Stimulated activated naive CD8-positive, alpha-beta T cell treated with anti-CD3 and anti-CD28 coated beads, Interleukin-15, Interleukin-2, amounts not matched to agents 100 ng/mL and 50 ng/mL, for 24 hours (primary cell): ENCODE data around the gene SGCG.
"Not testable (repeated sequence)": the region's sequence is repeated elsewhere in the genome, so short reads cannot be mapped to it uniquely, and the experiment has no call there.

ENCODE experiments used
- H3K27ac Mint-ChIP-seq: one replicate; pipeline ENCODE4 v1.8.0; 2021; ENCODE audit warnings: mild to moderate bottlenecking, mixed read lengths
- H3K27me3 Mint-ChIP-seq: one replicate; pipeline ENCODE4 v1.8.0; 2021; ENCODE audit warnings: mixed read lengths
- H3K36me3 Mint-ChIP-seq: one replicate; pipeline ENCODE4 v1.8.0; 2021; ENCODE audit warnings: low read depth, mixed read lengths
- H3K4me1 Mint-ChIP-seq: one replicate; pipeline ENCODE4 v1.8.0; 2021; ENCODE audit warnings: low read depth, mixed read lengths
- H3K4me3 Mint-ChIP-seq: one replicate; pipeline ENCODE4 v1.8.0; 2021; ENCODE audit warnings: mild to moderate bottlenecking, mixed read lengths
- H3K9me3 Mint-ChIP-seq: one replicate; pipeline ENCODE4 v1.8.0; 2021; ENCODE audit warnings: mixed read lengths

Gene SGCG

GRCh38 chr13:23180711-23181110, at the start of gene SGCG:
Gene SGCG, plus strand, starts transcription at chr13:23180979. Its CDS starts 22,716 bp downstream, at chr13:23203695.
- peaks cover 8% of the 10 kb centered on the region for H3K9me3 Mint-ChIP-seq
- no peaks in the 10 kb centered on the region for H3K4me1 Mint-ChIP-seq
- no peak within 1 kb of the TSS for H3K27ac Mint-ChIP-seq
- H3K27me3 Mint-ChIP-seq, result no peaks in the 10 kb centered on the region
- H3K4me3 Mint-ChIP-seq, result no peak within 1 kb of the TSS
- H3K36me3 Mint-ChIP-seq, result no peaks in the 10 kb centered on the region

- H3K27me3 Mint-ChIP-seq, result no peaks in the 10 kb centered on the region
- H3K27ac Mint-ChIP-seq, result no peak overlapping the region
- H3K4me1 Mint-ChIP-seq, result no peaks in the 10 kb centered on the region
- H3K36me3 Mint-ChIP-seq, result no peaks in the 10 kb centered on the region
- no peak overlapping the region for H3K4me3 Mint-ChIP-seq
- H3K9me3 Mint-ChIP-seq, result no peaks in the 10 kb centered on the region
Measured at GRCh38 chr13:23134542-23134941, 46.2 kb upstream of the SGCG start.

GRCh38 chr13:23140492-23140891, 40.3 kb upstream of the SGCG start:
- Mint-ChIP-seq H3K27ac (no peak overlapping the region), H3K4me3 (no peak overlapping the region), H3K4me1 (no peaks in the 10 kb centered on the region), H3K9me3 (no peaks in the 10 kb centered on the region), H3K36me3 (no peaks in the 10 kb centered on the region), H3K27me3 (peaks cover 6% of the 10 kb centered on the region)

- Mint-ChIP-seq H3K27ac (no peak overlapping the region), H3K4me1 (no peaks in the 10 kb centered on the region), H3K4me3 (no peak overlapping the region), H3K36me3 (no peaks in the 10 kb centered on the region), H3K27me3 (peaks cover 6% of the 10 kb centered on the region), H3K9me3 (no peaks in the 10 kb centered on the region)
Measured at GRCh38 chr13:23141964-23142363, 38.8 kb upstream of the SGCG start.

- H3K27ac Mint-ChIP-seq, H3K36me3 Mint-ChIP-seq, H3K4me3 Mint-ChIP-seq, H3K9me3 Mint-ChIP-seq, H3K27me3 Mint-ChIP-seq, H3K4me1 Mint-ChIP-seq: not testable (repeated sequence)
Measured at GRCh38 chr13:23142607-23143006, 38.2 kb upstream of the SGCG start.

- no peaks in the 10 kb centered on the region for H3K9me3 Mint-ChIP-seq
- no peaks in the 10 kb centered on the region for H3K36me3 Mint-ChIP-seq
- no peak overlapping the region for H3K4me3 Mint-ChIP-seq
- H3K27ac Mint-ChIP-seq, result no peak overlapping the region
- no peaks in the 10 kb centered on the region for H3K4me1 Mint-ChIP-seq
- H3K27me3 Mint-ChIP-seq, result peaks cover 6% of the 10 kb centered on the region
Measured at GRCh38 chr13:23144431-23144830, 36.3 kb upstream of the SGCG start.

GRCh38 chr13:23146006-23146405, 34.8 kb upstream of the SGCG start:
- Mint-ChIP-seq H3K4me3 (no peak overlapping the region), H3K27me3 (peaks cover 6% of the 10 kb centered on the region), H3K27ac (no peak overlapping the region), H3K36me3 (no peaks in the 10 kb centered on the region), H3K4me1 (no peaks in the 10 kb centered on the region), H3K9me3 (no peaks in the 10 kb centered on the region)

GRCh38 chr13:23146811-23147625, 33.8 kb upstream of the SGCG start:
- no peaks in the 10 kb centered on the region for H3K36me3 Mint-ChIP-seq
- H3K9me3 Mint-ChIP-seq, result no peaks in the 10 kb centered on the region
- no peak overlapping the region for H3K4me3 Mint-ChIP-seq
- H3K27me3 Mint-ChIP-seq, result peaks cover 6% of the 10 kb centered on the region
- no peaks in the 10 kb centered on the region for H3K4me1 Mint-ChIP-seq
- no peak overlapping the region for H3K27ac Mint-ChIP-seq

GRCh38 chr13:23147827-23148226, 33.0 kb upstream of the SGCG start:
- H3K9me3 Mint-ChIP-seq, result no peaks in the 10 kb centered on the region
- no peak overlapping the region for H3K4me3 Mint-ChIP-seq
- peaks cover 6% of the 10 kb centered on the region for H3K27me3 Mint-ChIP-seq
- H3K36me3 Mint-ChIP-seq, result no peaks in the 10 kb centered on the region
- H3K27ac Mint-ChIP-seq, result no peak overlapping the region
- no peaks in the 10 kb centered on the region for H3K4me1 Mint-ChIP-seq

- Mint-ChIP-seq H3K9me3 (peaks cover 8% of the 10 kb centered on the region), H3K27ac (no peak overlapping the region), H3K4me1 (peaks cover 6% of the 10 kb centered on the region), H3K36me3 (no peaks in the 10 kb centered on the region), H3K4me3 (no peak overlapping the region), H3K27me3 (peaks cover 36% of the 10 kb centered on the region)
Measured at GRCh38 chr13:23157781-23158180, 23.0 kb upstream of the SGCG start.

- Mint-ChIP-seq H3K4me1 (peaks cover 6% of the 10 kb centered on the region), H3K27me3 (peaks cover 30% of the 10 kb centered on the region), H3K36me3 (no peaks in the 10 kb centered on the region), H3K4me3 (no peak overlapping the region), H3K9me3 (peaks cover 3% of the 10 kb centered on the region), H3K27ac (no peak overlapping the region)
Measured at GRCh38 chr13:23159205-23159759, 21.5 kb upstream of the SGCG start.

- H3K4me1 Mint-ChIP-seq, result peaks cover 6% of the 10 kb centered on the region
- no peaks in the 10 kb centered on the region for H3K9me3 Mint-ChIP-seq
- peaks cover 27% of the 10 kb centered on the region for H3K27me3 Mint-ChIP-seq
- H3K4me3 Mint-ChIP-seq, result no peak overlapping the region
- no peak overlapping the region for H3K27ac Mint-ChIP-seq
- no peaks in the 10 kb centered on the region for H3K36me3 Mint-ChIP-seq
Measured at GRCh38 chr13:23159760-23160637, 20.8 kb upstream of the SGCG start.

GRCh38 chr13:23160638-23161480, 19.9 kb upstream of the SGCG start:
- Mint-ChIP-seq H3K4me1 (peaks cover 6% of the 10 kb centered on the region), H3K9me3 (no peaks in the 10 kb centered on the region), H3K27me3 (peaks cover 24% of the 10 kb centered on the region), H3K36me3 (no peaks in the 10 kb centered on the region), H3K4me3 (no peak overlapping the region), H3K27ac (no peak overlapping the region)

GRCh38 chr13:23161481-23161825, 19.3 kb upstream of the SGCG start:
- no peaks in the 10 kb centered on the region for H3K36me3 Mint-ChIP-seq
- H3K27me3 Mint-ChIP-seq, result peaks cover 24% of the 10 kb centered on the region
- no peak overlapping the region for H3K4me3 Mint-ChIP-seq
- H3K27ac Mint-ChIP-seq, result no peak overlapping the region
- H3K4me1 Mint-ChIP-seq, result peaks cover 6% of the 10 kb centered on the region
- no peaks in the 10 kb centered on the region for H3K9me3 Mint-ChIP-seq
